ENCODE results near the gene SPRY1. TPM values are rescaled to one million over a fixed set of nuclear protein-coding genes. Genes with fewer than 3 reads are reported as not detected.

The SPRY1 gene
- total and polyA plus RNA-seq, 9 of the 15 experiments (the other 6 are each of a cell fraction or from before 2014, with no cell fraction given) = 0.18 to 1.9 (median 0.45) TPM; not detected in 1

GRCh38 chr4:123401271-123402120 is 4.9 kb downstream of the SPRY1 start:
- no peak for TF ChIP-seq BCOR (IDR thresholded peaks at IDR 0.05)
- no peak for TF ChIP-seq KDM5B (IDR thresholded peaks at IDR 0.05; ENCODE audit: insufficient replicate concordance, low read depth, low read length)
- TF ChIP-seq, protein P1, sequence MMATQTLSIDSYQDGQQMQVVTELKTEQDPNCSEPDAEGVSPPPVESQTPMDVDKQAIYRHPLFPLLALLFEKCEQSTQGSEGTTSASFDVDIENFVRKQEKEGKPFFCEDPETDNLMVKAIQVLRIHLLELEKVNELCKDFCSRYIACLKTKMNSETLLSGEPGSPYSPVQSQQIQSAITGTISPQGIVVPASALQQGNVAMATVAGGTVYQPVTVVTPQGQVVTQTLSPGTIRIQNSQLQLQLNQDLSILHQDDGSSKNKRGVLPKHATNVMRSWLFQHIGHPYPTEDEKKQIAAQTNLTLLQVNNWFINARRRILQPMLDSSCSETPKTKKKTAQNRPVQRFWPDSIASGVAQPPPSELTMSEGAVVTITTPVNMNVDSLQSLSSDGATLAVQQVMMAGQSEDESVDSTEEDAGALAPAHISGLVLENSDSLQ (IDR thresholded peaks at IDR 0.05) = no peak
- TF ChIP-seq, protein P2, sequence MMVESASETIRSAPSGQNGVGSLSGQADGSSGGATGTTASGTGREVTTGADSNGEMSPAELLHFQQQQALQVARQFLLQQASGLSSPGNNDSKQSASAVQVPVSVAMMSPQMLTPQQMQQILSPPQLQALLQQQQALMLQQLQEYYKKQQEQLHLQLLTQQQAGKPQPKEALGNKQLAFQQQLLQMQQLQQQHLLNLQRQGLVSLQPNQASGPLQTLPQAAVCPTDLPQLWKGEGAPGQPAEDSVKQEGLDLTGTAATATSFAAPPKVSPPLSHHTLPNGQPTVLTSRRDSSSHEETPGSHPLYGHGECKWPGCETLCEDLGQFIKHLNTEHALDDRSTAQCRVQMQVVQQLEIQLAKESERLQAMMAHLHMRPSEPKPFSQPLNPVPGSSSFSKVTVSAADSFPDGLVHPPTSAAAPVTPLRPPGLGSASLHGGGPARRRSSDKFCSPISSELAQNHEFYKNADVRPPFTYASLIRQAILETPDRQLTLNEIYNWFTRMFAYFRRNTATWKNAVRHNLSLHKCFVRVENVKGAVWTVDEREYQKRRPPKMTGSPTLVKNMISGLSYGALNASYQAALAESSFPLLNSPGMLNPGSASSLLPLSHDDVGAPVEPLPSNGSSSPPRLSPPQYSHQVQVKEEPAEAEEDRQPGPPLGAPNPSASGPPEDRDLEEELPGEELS (CRISPR knock-in tag; IDR thresholded peaks at IDR 0.05; ENCODE audit: borderline replicate concordance) = no peak
- TF ChIP-seq GATAD2A (IDR thresholded peaks at IDR 0.05) = no peak
- TF ChIP-seq ZNF121 (CRISPR knock-in tag; conservative IDR thresholded peaks at IDR 0.05) = no peak
- TF ChIP-seq STAT5B (CRISPR knock-in tag; IDR thresholded peaks at IDR 0.05) = no peak
- no peak for TF ChIP-seq DNMT1 (IDR thresholded peaks at IDR 0.05)
- no peak for TF ChIP-seq EP300 (IDR thresholded peaks at IDR 0.05; ENCODE audit: low read length)
- no peak for TF ChIP-seq SAP30 (IDR thresholded peaks at IDR 0.05; ENCODE audit: borderline replicate concordance, insufficient read depth, low read depth, low read length, poor library complexity, severe bottlenecking)
- TF ChIP-seq NFXL1 (CRISPR knock-in tag; IDR thresholded peaks at IDR 0.05) = no peak
- no peak for TF ChIP-seq ATF1 (CRISPR knock-in tag; IDR thresholded peaks at IDR 0.05)
- TF ChIP-seq ATF1 (tag; IDR thresholded peaks at IDR 0.05) = no peak
- H3K9me3 ChIP-seq (replicated peaks; ENCODE audit: control insufficient read depth, insufficient read depth, low read depth, low read length) = 0 out of 2 replicates have a peak, but pooled peaks cover 2% of the 10 kb centered on the region
- ATAC-seq (no peak), DNase-seq (ENCODE audit: extremely low read depth in 1 of 4, low spot score in 3 of 4) (no peak), FAIRE-seq (no peak)
- in situ Hi-C loops (cut with MboI) = no loop called here
- no peaks in the 10 kb centered on the region for H3K9me1 ChIP-seq (ENCODE audit: control insufficient read depth, insufficient read depth, low read length)
- no peak overlapping the region for H3K27ac ChIP-seq (ENCODE audit: extremely low read depth, low read depth, low read length)
- WGBS (ENCODE audit: insufficient coverage, low coverage, missing lambda C conversion rate) = 20% methylated on average over 8 of the region's 9 CpGs
- H2AFZ ChIP-seq (ENCODE audit: low read depth, low read length) = peak overlapping the region; percentile 49; the same call in 1 of the 2 replicates
- no peak overlapping the region for H3K4me2 ChIP-seq (ENCODE audit: insufficient read depth, low read length)
- no peaks in the 10 kb centered on the region for H4K20me1 ChIP-seq (replicated peaks; ENCODE audit: control insufficient read depth, insufficient read depth, low read length)
- peaks cover 2 to 19% of the 10 kb centered on the region in 2 experiments; a peak in 3 of 5 replicates for H3K4me1 ChIP-seq (replicated peaks in 1 of 2; ENCODE audit: control insufficient read depth in 2 of 2, insufficient read depth in 2 of 2, low read length in 2 of 2)
- POLR2A ChIA-PET = no interaction called here
- intact Hi-C loops (cut with micrococcal nuclease) = no loop called here
- no peaks in the 10 kb centered on the region for H3K36me3 ChIP-seq (ENCODE audit: control insufficient read depth, insufficient read depth, low read length)
- H3K4me3 ChIP-seq = no peak overlapping the region
- CTCF ChIA-PET (ENCODE audit: low intra/inter-chr PET ratio) = no interaction called here
- H3K9ac ChIP-seq (ENCODE audit: insufficient read depth in 1 of 2, low read depth in 2 of 2, low read length in 2 of 2) = no peak overlapping the region
- BruUV-seq (replicated peaks) = no TSS peak
- peaks cover 0 to 8% of the 10 kb centered on the region in 2 experiments; a peak in 1 of 5 replicates for H3K27me3 ChIP-seq (ENCODE audit: control insufficient read depth in 2 of 2, insufficient read depth in 2 of 2, low read length in 2 of 2)
- no peaks in the 10 kb centered on the region for H3K79me2 ChIP-seq (ENCODE audit: control insufficient read depth, insufficient read depth, low read length)

All from K562 (cell line).